ENCODE results near the gene COBL. TPM values are rescaled to one million over a fixed set of nuclear protein-coding genes. Genes with fewer than 3 reads are reported as not detected.

The COBL gene
- total RNA-seq, 2 donors from 2014 or later: 1.4 to 1.6 TPM

GRCh38 chr7:51080216-51080615 lies 236.4 kb downstream of the COBL start:
- DNase-seq (ENCODE audit: low spot score) (no peak), ATAC-seq (ENCODE audit: insufficient number of reproducible peaks, low FRiP score, low read depth) (no peak)
- Histone ChIP-seq H3K4me1 (ENCODE audit: control insufficient read depth in 1 of 2, low read depth in 2 of 2) (no peaks in the 10 kb centered on the region), H3K27me3 (replicated peaks; ENCODE audit: insufficient read depth) (no peaks in the 10 kb centered on the region), H3K27ac (no peak overlapping the region), H3K36me3 (no peaks in the 10 kb centered on the region), H3K9me3 (no peaks in the 10 kb centered on the region), H3K4me3 (no peak overlapping the region)
- TF ChIP-seq CTCF (IDR thresholded peaks at IDR 0.05): no peak

- Histone ChIP-seq H3K9me3 (no peaks in the 10 kb centered on the region), H3K27me3 (replicated peaks; ENCODE audit: insufficient read depth) (no peaks in the 10 kb centered on the region), H3K4me3 (no peak overlapping the region), H3K27ac (no peak overlapping the region), H3K4me1 (ENCODE audit: control insufficient read depth in 1 of 2, low read depth in 2 of 2) (no peaks in the 10 kb centered on the region), H3K36me3 (no peaks in the 10 kb centered on the region)
- no peak for ATAC-seq (ENCODE audit: insufficient number of reproducible peaks, low FRiP score, low read depth)
- no peak for DNase-seq (ENCODE audit: low spot score)
- TF ChIP-seq CTCF (IDR thresholded peaks at IDR 0.05): no peak
Measured at GRCh38 chr7:51079494-51079893, 237.1 kb downstream of the COBL start.

- Histone ChIP-seq H3K9me3 (no peaks in the 10 kb centered on the region), H3K36me3 (no peaks in the 10 kb centered on the region), H3K4me3 (no peak overlapping the region), H3K27me3 (replicated peaks; ENCODE audit: insufficient read depth) (no peaks in the 10 kb centered on the region), H3K4me1 (ENCODE audit: control insufficient read depth in 1 of 2, low read depth in 2 of 2) (no peaks in the 10 kb centered on the region), H3K27ac (no peak overlapping the region)
- TF ChIP-seq CTCF (IDR thresholded peaks at IDR 0.05): no peak
- DNase-seq (ENCODE audit: low spot score) (no peak), ATAC-seq (ENCODE audit: insufficient number of reproducible peaks, low FRiP score, low read depth) (no peak)
Measured at GRCh38 chr7:51078653-51079052, 238.0 kb downstream of the COBL start.

- Histone ChIP-seq H3K27ac (no peak overlapping the region), H3K4me1 (ENCODE audit: control insufficient read depth in 1 of 2, low read depth in 2 of 2) (no peaks in the 10 kb centered on the region), H3K4me3 (no peak overlapping the region), H3K36me3 (no peaks in the 10 kb centered on the region), H3K27me3 (replicated peaks; ENCODE audit: insufficient read depth) (no peaks in the 10 kb centered on the region), H3K9me3 (no peaks in the 10 kb centered on the region)
- no peak for TF ChIP-seq CTCF (IDR thresholded peaks at IDR 0.05)
- no peak for DNase-seq (ENCODE audit: low spot score)
- ATAC-seq (ENCODE audit: insufficient number of reproducible peaks, low FRiP score, low read depth): no peak
Measured at GRCh38 chr7:51077987-51078370, 238.6 kb downstream of the COBL start.

- no peak for DNase-seq (ENCODE audit: low spot score)
- TF ChIP-seq CTCF (IDR thresholded peaks at IDR 0.05): no peak
Measured at GRCh38 chr7:51077316-51077986, 239.2 kb downstream of the COBL start.

More at GRCh38 chr7:51077316-51077986, 239.2 kb downstream of the COBL start:
- no peak for ATAC-seq (ENCODE audit: insufficient number of reproducible peaks, low FRiP score, low read depth)
- no peaks in the 10 kb centered on the region for H3K36me3 ChIP-seq
- no peak overlapping the region for H3K4me3 ChIP-seq
- no peaks in the 10 kb centered on the region for H3K9me3 ChIP-seq
- no peaks in the 10 kb centered on the region for H3K27me3 ChIP-seq (replicated peaks; ENCODE audit: insufficient read depth)
- H3K27ac ChIP-seq: no peak overlapping the region
- no peaks in the 10 kb centered on the region for H3K4me1 ChIP-seq (ENCODE audit: control insufficient read depth in 1 of 2, low read depth in 2 of 2)

Data from thoracic aorta (tissue), 2 donors.